Psoas muscle (tissue), 8 donors: ENCODE data around the gene UQCR11. TPM values are rescaled to one million over a fixed set of nuclear protein-coding genes. Genes with fewer than 3 reads are reported as not detected.

Experiments
- ATAC-seq, 4 donors: fragments of 200-7000 bp; cut with Tn5 transposase; one replicate each; pipeline ENCODE4 v1.9.1; 2020; ENCODE audit warnings: moderate library complexity in 3 of 4, mild to moderate bottlenecking in 2 of 4
- DNase-seq, 2 donors: peaks; one replicate each; pipeline ENCODE4 v3.0.0-alpha.2; 2020
- H3K27ac ChIP-seq: fragments of 200-600 bp; one replicate; pipeline ENCODE4 v1.8.0; 2022
- H3K27me3 ChIP-seq, 3 donors: fragments of 200-600 bp in 1 of 3; one replicate each; pipeline versions ENCODE4 v1.6.1 to v1.8.0; 2013 to 2022; ENCODE audit warnings: low read length in 2 of 3, mild to moderate bottlenecking in 2 of 3, moderate library complexity in 1 of 3; ENCODE audit not compliant: insufficient read depth in 3 of 3
- H3K36me3 ChIP-seq, 2 donors: fragments of 200-600 bp in 1 of 2; one replicate each; pipeline versions ENCODE4 v1.6.1 to v1.8.0; 2013 to 2022; ENCODE audit warnings: low read depth in 1 of 2, mild to moderate bottlenecking in 1 of 2, moderate library complexity in 1 of 2; ENCODE audit not compliant: insufficient read depth in 1 of 2
- H3K4me1 ChIP-seq: fragments of 200-600 bp; one replicate; pipeline ENCODE4 v1.8.0; 2022
- H3K4me3 ChIP-seq: fragments of 200-600 bp; one replicate; pipeline ENCODE4 v1.8.0; 2022; ENCODE audit warnings: mild to moderate bottlenecking
- H3K9me3 ChIP-seq: fragments of 200-600 bp; one replicate; pipeline ENCODE4 v1.8.0; 2022
- WGBS, 3 donors: extraction: QIAGEN DNeasy Blood & Tissue Kit; methylation state at CpG; one replicate each; pipeline versions ENCODE4 v1.1.6 to v1.1.7; 2013; 5-methylcytosine and 5-hydroxymethylcytosine counted together
- intact Hi-C, 2 donors: fragments of 100-400 bp; cut with DNase I; formaldehyde crosslinking; loops; one replicate each; pipeline versions ENCODE4 v1.11.0 to v1.14.2; 2022
- polyA plus RNA-seq, 3 donors: library from polyadenylated mRNA; stranded (reverse); fragments of 200-250 nt; gene quantifications; one replicate each; pipeline ENCODE4 v1.2.3, GENCODE V29; 2013
- total RNA-seq, 4 donors: library from RNA; stranded (reverse); fragmentation: NEBNext Ultra II Directional in 2 of 4; extraction: Animal tissue kit (Norgen Biotek cat#: 25700) in 2 of 4; gene quantifications; one replicate each; pipeline versions ENCODE4 v1.2.1 to v1.2.4, GENCODE V29; 2021 to 2023
- TF ChIP-seq, protein P1 (sequence below): fragments of 200-600 bp; IDR thresholded peaks from one replicate; pipeline ENCODE4 v1.8.0; 2022; ENCODE audit warnings: antibody characterized with exemption
- donor health status: healthy with polysubstance abuse.
- donor health status: DM: no; HTN: no; CAD: no; lungs with moderate emphysema.
- donor health status: Bipolar disorder and iron deficiency.
- donor health status: healthy.
- donor health status: DM: yes; HTN: yes; CAD: no.
- donor health status: DM: no; HTN: no; CAD: no.
- donor health status: DM: no; HTN: no; CAD: no.
- donor health status: DM: yes; HTN: yes; CAD: no.

Gene UQCR11
- total and polyA plus RNA-seq, 7 donors: 320 to 534 (median 408) TPM

DNA sequence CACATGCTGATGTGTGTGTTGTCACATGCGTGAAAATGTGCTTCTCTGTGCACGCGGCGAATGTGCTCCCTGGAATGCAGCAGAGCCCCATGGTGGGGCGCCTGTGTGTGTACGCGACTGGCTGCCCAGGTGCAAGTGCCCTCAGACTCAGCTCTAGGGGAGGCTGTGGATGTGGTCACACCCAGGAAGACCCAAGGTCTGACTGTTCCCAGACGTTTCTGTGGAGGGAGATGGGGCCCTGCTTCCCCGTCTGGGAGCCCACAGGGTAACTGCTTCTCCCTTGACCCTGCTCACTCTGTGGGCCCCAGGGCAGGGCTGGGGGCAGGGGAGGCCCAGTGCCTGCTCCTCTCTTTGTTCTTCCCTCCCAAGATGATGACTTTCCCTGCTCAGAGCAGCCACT lies 7.9 kb upstream of the UQCR11 start:
- Histone ChIP-seq H3K4me1 (no peaks in the 10 kb centered on the region), H3K27ac (no peak overlapping the region), H3K9me3 (no peaks in the 10 kb centered on the region), H3K4me3 (no peak overlapping the region), H3K36me3 (peaks cover 2 to 61% of the 10 kb centered on the region in 2 donors), H3K27me3 (no peaks in the 10 kb centered on the region)
- TF ChIP-seq, protein P1, sequence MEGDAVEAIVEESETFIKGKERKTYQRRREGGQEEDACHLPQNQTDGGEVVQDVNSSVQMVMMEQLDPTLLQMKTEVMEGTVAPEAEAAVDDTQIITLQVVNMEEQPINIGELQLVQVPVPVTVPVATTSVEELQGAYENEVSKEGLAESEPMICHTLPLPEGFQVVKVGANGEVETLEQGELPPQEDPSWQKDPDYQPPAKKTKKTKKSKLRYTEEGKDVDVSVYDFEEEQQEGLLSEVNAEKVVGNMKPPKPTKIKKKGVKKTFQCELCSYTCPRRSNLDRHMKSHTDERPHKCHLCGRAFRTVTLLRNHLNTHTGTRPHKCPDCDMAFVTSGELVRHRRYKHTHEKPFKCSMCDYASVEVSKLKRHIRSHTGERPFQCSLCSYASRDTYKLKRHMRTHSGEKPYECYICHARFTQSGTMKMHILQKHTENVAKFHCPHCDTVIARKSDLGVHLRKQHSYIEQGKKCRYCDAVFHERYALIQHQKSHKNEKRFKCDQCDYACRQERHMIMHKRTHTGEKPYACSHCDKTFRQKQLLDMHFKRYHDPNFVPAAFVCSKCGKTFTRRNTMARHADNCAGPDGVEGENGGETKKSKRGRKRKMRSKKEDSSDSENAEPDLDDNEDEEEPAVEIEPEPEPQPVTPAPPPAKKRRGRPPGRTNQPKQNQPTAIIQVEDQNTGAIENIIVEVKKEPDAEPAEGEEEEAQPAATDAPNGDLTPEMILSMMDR: no peak
- intact Hi-C loops: loop anchor here in 1 of 2 donors (5.0 kb wide), 1 partner anchor 34 kb away; no protein-coding TSS in a partner anchor
- WGBS, 3 donors: 82 to 84% (median 83%) methylated on average over 9 of the region's 9 CpGs
- DNase-seq (no peak), ATAC-seq (no peak)

DNA sequence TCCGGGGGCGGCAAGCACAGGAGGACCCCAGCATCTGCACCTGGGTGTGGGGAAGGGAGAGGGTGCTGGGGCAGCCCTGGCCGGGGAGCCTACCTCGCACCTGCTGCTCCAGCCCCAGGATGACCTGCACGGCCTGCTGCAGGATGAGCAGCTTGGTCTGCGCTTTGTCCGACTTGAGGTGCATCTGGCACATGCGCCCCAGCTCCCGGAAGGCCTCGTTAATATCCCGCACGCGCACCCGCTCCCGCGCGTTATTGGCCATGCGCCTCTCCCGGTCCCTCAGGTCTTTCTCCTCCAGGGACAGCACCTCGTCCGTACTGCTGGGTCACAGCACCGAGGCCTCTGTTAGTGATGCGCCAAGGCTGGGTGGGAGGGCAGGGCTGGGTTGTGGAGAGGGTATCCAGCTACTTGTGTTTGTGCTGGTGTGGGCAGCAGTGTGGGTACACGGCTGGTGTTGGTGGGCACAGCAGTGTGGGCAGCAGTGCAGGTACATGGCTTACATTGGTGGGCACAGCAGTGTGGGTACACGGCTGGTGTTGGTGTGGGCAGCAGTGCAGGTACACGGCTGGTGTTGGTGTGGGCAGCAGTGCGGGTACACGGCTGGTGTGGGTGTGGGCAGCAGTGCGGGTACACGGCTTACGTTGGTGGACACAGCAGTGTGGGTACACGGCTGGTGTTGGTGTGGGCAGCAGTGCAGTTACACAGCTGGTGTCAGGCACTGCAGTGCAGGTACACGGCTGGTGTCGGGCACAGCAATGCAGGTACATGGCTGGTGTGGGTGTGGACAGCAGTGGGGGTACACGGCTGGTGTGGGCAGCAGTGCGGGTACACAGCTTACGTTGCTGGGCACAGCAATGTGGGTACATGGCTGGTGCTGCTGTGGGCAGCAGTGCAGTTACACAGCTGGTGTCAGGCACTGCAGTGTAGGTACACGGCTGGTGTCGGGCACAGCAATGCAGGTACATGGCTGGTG lies 7.1 kb upstream of the UQCR11 start:
- DNase-seq: no peak
- H3K27me3 ChIP-seq: no peaks in the 10 kb centered on the region
- 90 to 92% (median 92%) methylated on average over 33 to 39 of the region's 39 CpGs for WGBS, 3 donors
- H3K36me3 ChIP-seq: peaks cover 2 to 58% of the 10 kb centered on the region in 2 donors
- no peaks in the 10 kb centered on the region for H3K4me1 ChIP-seq
- intact Hi-C loops: loop anchor here in 1 of 2 donors (5.0 kb wide), 1 partner anchor 35 kb away; no protein-coding TSS in a partner anchor
- no peak for ATAC-seq
- TF ChIP-seq, protein P1: no peak
- H3K4me3 ChIP-seq: no peak overlapping the region
- H3K9me3 ChIP-seq: no peaks in the 10 kb centered on the region
- no peak overlapping the region for H3K27ac ChIP-seq

DNA sequence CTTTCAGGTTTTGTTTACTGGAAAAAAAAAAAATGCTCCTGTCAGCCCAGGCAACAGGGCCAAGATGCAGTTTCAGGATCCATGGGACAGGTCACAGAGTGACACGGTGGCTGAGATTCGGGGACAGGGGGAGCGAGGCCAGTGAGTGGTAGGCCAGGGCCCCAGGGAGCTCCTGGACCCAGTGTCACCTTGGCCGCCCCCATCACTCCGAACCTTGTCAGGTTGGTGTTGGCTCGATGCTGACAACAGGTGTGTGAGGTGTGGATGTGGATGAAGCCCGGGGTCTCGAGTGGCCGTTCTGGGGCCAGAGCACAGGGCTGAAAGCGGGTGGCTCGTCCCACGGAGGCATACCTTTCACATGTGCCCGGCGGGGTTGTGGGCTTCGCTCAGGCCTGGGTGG lies 6.1 kb upstream of the UQCR11 start:
- 81 to 93% (median 89%) methylated on average over 15 of the region's 15 CpGs for WGBS, 3 donors
- ATAC-seq: no peak
- Histone ChIP-seq H3K36me3 (peaks cover 2 to 53% of the 10 kb centered on the region in 2 donors), H3K9me3 (no peaks in the 10 kb centered on the region), H3K4me3 (no peak overlapping the region), H3K27me3 (no peaks in the 10 kb centered on the region), H3K4me1 (peaks cover 2% of the 10 kb centered on the region), H3K27ac (no peak overlapping the region)
- DNase-seq: no peak
- intact Hi-C loops: loop anchor here in 1 of 2 donors (5.0 kb wide), 1 partner anchor 36 kb away; no protein-coding TSS in a partner anchor
- TF ChIP-seq, protein P1: no peak

DNA sequence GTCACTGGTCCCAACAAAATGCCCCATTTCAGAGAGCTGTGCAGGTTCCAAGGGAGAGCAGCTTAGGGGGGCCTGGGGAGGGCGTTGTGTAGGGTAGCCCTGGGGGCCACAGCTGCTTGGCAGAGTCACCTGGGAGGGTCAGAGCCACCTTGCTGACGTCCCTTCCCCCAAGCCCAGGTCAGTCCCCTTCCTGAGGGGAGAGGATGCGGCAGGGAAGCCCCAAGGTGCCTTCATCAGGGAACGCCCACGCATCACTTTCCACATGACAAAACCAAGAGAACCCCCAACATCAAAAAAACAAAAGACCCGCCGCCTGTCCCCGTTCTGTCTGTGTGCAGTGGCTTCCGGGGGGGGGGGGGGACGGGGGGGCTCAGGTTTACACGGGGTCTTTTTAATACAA lies 5.3 kb upstream of the UQCR11 start:
- Histone ChIP-seq H3K4me1 (peaks cover 6% of the 10 kb centered on the region), H3K27ac (no peak overlapping the region), H3K36me3 (peaks cover 2 to 47% of the 10 kb centered on the region in 2 donors), H3K4me3 (no peak overlapping the region), H3K9me3 (no peaks in the 10 kb centered on the region), H3K27me3 (no peaks in the 10 kb centered on the region)
- intact Hi-C loops: loop anchor here in 1 of 2 donors (5.0 kb wide), 1 partner anchor 37 kb away; no protein-coding TSS in a partner anchor
- 78 to 82% (median 82%) methylated on average over 10 to 11 of the region's 11 CpGs for WGBS, 3 donors
- ATAC-seq (no peak), DNase-seq (no peak)
- TF ChIP-seq, protein P1: no peak
